CD4-positive, alpha-beta T cell treated with Interleukin-21 for 1 hour (primary cell): ENCODE results near the gene SLC28A3.

Experiments used
- DNase-seq: peaks from one replicate; pipeline ENCODE4 v3.0.0-alpha.2; 2020

The SLC28A3 gene

GRCh38 chr9:84296146-84296843, 44.3 kb downstream of the SLC28A3 start:
- DNase-seq: peak; percentile 36

DNA sequence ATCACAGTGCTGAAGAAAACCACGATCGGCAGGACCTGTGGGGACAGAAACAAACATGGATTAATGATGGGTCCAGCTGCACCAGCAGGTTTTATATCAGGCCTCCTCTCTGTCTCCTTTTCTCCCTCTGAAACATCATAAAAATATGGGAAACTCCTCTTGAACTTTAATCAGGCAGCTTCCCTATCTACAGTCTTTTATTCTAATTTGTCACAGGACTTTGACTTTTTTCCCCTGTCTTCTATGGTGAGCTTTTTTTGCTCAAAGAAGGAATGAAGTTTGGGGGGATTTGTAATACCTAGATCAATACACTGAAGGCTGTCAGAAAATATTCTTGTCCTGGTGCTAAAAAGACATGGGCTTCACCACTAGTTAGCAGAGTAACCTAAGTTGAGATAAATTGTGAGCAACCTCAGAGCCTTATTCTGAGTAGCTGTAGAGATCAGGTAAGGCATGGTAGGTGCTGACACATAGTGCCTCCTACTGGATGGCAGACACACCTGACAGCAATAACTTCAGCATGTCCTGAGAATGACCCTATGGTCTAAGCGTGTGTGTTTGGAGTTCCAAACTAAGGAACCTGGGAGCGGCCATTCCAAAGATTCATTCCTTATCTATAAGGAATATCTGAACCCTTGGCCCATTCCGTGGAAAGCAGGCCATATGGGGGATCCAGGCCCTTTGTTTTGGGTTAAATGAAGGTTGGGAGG, 46.2 kb downstream of the SLC28A3 start:
- DNase-seq: no peak

GRCh38 chr9:84293001-84293798, 47.4 kb downstream of the SLC28A3 start:
- peak; percentile 14 for DNase-seq

DNA sequence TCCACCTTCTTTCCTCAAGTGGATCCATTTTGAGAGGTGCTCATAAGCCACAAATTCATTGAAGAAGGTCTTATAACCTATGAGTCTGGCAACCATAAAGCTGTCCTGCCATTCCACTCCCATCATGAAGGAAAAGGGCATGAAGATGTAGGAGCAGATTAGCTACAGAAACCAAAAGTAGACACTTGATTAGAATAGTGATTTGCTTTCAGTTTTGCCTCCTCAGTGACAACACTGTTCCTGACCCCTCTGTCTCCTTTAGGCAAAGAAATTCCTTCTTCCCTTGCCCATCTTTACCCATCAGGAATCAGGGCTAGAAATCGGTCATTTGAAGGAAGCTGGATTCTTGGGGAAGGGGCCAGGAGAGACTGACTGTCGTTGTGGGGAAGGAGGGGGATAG, 55.2 kb downstream of the SLC28A3 start:
- DNase-seq: no peak

DNA sequence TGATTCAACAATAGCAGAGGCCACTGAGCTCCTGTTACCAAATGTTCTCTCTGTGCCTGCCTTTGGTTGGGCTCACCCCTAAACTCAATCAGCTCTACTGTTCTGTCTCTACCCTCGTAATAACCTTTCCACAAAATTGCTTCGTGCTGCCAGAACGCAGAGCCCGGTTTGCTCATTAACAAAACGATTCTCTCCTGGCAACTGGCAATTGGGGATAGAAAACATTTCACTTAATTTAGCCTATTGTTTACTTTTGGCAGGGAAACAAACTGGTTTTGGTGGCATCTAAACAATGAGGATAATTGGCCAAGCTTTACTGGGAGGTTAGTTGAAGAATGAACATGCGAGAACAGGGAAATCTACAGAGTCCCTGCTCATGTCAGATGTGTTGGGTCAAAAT, 56.6 kb downstream of the SLC28A3 start:
- DNase-seq: no peak

DNA sequence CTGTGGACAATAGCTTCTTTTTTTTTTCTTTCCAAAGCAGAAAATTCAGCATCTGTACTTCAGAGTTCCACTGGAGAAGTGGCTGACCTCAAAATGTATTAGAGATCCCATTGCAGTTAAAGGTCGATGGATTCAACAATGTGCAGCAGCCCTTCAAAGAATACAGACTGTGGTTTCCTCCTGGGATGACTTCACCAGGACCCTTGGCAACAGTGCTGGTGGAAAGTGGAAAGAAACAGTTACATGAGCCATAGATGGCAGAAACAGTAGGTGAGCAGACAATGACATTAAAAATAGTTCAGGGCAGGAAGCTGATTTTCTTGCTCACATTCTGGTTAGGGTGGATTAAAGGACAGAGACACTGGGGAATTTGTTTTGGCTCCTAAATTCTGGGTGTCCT, 62.4 kb downstream of the SLC28A3 start:
- DNase-seq: no peak

GRCh38 chr9:84277646-84278045, 62.9 kb downstream of the SLC28A3 start:
- DNase-seq: no peak

GRCh38 chr9:84276741-84277140, 63.8 kb downstream of the SLC28A3 start:
- no peak for DNase-seq

DNA sequence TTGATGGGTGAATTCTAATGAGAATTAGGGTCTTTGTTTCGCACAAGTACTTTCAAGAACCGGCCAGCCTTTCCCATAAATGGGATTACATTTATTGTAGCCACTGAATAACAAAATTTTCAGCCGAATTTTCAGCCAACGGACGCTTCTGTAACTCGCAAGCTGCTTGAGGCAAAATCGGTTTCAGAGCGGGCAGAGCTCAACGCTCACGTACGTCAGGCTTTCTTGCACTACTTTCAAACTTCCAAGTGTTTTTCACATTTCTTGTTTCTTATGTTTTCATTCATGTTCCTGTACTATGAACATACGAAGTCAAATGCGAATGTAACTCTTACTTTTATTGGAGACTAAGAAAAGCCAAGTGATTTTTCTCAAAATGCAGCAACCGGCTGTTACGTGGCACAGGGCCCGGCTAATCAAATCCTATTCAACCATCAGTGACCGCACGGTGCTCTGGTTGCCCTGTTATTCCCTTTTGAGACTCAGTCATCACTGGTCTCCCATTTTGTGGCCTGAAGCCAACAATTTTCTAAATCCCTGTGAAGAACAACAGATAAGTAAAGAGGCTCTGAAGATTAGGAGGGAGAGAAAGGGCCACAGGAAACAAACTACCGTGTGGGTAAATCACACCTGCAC, 68.5 kb downstream of the SLC28A3 start:
- no peak for DNase-seq

- DNase-seq: peak; percentile 28
Observed at GRCh38 chr9:84271531-84271900, 69.0 kb downstream of the SLC28A3 start.

DNA sequence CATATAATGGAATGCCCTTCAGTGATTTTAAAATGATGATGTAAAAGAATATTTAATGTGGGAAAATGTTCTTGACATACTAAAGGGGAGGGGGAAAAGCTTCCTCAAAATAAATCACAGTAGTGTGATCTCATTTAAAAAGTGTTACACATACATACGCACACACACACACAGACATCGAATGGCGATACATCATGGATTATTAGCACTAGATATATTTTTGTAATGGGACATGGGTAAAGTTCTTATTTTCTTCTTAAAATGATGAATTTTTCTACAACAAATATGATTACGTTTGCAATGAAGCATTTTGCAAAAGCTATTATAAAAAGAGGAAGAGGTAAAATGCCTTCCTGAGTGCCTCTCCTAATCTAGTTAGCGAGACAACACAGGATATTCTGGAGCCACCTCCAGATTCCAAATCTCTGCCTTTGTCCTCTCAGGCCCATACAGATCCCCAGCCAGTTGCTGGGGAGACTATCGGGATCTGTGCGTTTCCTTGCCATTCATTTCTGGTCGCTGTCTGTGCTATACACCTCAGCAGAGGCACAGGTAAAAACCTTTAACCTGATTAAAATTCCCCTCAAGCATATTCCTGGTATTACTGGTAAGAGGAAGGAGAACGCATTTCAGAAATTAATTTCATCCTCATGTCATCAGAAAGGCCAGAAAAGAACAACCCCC, 69.6 kb downstream of the SLC28A3 start:
- no peak for DNase-seq

DNA sequence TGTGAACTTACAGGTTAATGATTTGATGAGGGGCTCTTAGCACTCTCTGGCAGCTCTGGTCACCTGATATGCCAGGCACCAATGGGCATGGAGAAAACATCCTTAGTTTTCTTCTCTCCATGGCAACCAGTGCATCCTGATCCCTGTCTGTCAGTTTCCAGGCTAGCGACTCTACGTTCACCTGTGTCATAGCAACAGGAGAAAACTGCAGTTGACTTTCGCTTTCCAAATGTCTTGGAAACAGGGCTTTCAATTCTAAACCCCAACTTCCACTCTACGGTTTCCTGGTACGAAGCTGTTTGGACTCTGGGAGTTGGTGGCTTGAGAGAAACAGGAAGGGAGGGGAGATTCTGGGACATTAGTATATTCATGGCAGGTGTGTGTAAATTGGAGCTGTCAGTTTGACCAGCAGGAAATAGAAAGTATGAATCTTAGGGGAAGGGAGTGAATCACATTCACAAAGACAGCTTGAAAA, 74.4 kb downstream of the SLC28A3 start:
- peak; percentile 2 for DNase-seq

DNA sequence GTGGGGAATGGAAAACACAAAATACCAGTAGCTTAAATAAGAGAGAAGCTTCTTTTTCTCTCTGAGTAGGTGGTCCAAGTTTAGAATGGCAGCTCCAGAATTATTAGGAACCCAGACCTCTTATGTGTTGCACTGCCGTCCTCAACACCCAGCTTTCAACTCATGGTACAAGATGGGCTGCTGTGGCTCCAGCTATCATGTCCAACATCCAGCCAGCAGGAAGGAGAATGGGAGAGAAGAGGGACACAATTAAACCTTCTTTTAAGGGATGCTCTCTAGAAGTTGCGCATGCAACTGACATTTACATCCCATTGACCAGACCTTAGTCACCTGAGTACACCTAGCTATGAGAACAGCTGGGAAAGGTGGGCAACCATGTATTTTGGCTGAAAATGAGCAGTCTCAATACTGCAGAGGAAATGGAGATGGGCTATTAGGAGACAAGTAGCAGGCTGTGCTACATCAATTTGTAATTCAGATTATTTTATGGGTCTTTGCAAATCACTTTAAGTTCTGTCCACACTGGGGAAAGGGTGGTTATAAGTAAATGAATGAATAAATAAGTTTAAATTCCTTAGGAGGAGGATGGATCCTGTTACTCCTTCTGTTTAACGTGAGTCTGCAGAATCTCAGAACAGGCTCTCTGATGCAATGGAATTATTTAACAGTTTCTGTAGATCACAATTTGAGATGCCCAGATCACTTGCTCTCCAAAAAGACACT, 76.1 kb downstream of the SLC28A3 start:
- DNase-seq: no peak

DNA sequence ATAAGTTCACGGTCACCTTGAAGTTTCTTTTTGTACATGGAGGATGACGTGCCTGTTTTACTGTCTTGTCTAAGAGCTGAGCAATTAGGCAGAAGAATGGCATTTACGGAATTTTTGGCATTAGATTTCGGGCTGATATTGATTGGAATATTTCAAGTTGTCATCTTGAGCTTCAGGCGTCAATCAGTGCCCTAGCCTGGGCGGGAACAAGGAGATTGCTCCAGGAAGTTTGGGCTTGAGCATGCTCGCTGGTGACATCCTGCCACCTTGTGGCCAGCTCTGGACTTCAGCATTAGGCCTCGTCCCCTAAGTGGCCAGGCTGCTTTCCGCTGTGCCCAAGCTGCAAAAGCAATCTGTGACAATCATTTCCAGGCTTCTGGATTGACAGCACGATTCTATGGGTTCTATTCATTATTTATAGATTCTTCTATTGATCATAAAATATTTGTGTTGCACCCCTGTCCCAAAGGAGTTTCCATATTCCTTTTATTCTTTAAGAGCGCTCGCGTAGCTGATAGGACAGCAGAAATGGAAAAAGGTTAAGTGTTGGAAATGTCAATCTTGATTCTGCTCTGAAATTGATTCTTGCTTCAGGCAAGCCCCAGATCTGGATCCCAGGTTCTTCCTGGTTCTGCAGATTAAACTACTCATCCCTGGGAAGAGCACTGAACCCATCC, 79.3 kb downstream of the SLC28A3 start:
- peak; percentile 51 for DNase-seq

- DNase-seq: no peak
Observed at GRCh38 chr9:84258371-84258770, 82.2 kb downstream of the SLC28A3 start.

- no peak for DNase-seq
Observed at GRCh38 chr9:84255696-84256095, 84.9 kb downstream of the SLC28A3 start.

DNA sequence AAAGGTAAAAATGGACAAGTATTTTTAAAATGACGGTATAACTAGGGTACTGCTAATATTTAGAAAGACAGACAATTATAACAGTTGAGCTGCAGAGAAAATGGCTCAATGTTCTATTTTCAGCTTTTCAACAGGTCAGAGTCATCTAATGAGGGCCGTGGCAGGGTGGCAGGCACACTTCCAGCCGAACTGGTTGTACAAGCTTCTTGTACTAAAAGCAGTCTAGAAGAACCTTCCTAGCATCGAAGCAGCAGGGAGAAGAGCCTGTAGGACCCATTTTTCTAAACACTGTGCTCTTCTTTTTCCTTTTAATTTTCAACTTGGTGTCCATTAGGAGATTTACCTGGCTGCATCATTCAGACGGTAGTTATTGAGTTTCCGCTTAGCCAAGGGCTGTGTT, 85.6 kb downstream of the SLC28A3 start:
- no peak for DNase-seq

GRCh38 chr9:84251921-84252320, 88.6 kb downstream of the SLC28A3 start:
- DNase-seq: no peak

DNA sequence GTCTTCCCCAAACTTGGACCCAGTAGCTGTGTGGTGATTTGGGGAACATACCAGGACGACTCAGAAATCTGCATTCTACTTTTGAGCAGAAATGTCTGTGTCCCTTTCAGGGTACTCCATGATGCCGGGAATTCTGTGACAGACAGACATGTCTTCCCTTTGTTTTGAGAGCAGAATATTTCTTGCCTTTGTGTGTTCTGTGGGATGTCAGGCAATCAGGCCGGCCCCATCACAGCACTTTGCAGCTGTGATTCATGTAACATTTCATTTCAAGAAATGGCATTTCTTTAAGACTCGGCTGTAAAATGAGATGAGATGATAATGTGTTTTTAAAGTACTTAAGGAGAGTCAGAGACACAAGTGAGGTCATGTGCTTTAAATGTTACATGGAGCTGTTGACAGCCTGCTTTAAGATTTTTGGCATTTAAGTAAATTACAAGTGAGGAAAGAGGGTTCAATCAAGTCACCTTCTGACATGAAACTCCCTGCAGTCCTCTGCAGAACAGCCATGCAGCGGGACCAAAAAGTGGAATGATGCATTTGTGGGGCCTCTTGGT, 98.7 kb downstream of the SLC28A3 start:
- DNase-seq: no peak

- DNase-seq: no peak
Observed at GRCh38 chr9:84239343-84239742, 101.2 kb downstream of the SLC28A3 start.

GRCh38 chr9:84238652-84239051, 101.9 kb downstream of the SLC28A3 start:
- no peak for DNase-seq
